NCI-H524 treated with DMSO at 0.1 percent for 48 hours (cell line): Measurements from ENCODE around the gene LYSMD4.

Experiments used
- DNase-seq: peaks from one replicate; lab custom pipeline; 2025; lab: John Stamatoyannopoulos, UW

The LYSMD4 gene

DNA sequence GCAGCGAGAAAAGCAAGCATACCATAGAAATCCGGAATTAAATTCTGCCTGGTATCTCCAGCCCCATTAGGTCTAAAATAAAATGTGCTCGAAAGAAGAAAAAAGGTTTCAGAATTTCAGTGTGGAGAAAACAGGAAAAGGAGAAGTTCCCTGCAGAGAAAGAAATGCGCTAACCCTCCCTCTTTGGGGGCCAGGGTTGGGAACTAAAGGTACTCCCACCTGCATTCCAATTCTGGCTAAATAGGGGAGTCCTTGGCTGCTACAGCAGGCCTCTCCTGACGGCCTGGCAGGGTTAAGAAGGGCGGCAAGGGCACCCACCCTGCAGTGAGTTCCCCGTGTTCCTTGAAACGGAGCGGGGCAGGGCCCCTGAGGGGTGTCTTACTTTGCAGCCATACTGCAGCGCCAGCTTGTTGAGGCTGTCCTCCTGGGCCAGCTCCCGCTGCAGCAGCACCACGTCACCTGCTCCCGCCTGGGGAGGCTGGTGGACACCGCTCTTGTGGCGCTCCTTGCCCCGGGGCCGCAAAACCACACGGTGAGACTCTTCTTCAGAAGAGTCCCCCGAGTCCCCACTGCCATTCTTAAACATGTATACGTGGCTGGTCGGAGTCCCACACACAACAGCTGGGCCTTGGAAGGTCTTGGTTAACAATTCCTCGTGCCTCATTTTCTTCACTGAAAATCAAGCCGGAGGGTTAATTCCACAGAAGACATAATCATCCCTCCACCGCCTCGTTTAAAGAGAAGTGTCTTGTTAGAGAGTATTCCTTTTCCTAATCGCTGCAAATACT is 1.7 kb downstream of the LYSMD4 start:
- DNase-seq: no peak

DNA sequence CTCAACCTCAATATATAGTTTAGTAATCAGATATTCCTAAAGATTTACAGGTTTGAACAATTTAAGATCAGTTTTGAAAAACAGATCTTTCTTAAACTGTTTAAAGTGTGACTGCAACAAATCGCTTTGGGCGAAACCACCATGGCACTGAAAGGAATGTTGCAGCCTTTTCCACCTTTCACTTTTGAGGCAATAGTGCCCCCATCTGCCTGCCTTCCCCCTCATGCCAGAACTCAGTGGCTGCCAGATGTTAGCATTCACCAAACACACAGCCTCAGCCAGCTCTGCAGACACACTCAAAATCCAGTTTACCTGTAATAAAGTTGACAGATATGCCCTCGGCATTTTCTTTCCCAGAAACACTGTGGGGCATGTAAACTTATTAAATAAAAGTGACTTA is 3.3 kb downstream of the LYSMD4 start:
- DNase-seq: no peak

DNA sequence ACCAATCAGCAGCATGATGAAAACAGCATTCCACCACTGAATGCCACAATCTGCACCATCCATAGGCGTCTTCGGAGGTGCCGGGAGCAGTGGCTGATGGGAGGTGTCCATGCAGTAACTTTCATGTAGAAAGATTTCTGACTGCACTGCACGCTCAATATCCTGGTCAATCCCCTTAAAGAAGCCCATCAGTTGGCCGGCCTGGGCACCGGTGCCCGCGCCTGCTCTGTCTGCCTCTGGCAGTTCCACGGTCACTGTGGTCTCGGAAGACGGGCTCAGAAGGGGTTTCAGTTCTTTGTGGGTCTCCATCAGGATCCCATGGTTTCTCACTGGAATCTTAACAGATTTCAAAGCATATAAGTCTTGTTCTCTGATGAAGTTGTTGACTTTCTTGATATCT is 3.9 kb downstream of the LYSMD4 start:
- no peak for DNase-seq

DNA sequence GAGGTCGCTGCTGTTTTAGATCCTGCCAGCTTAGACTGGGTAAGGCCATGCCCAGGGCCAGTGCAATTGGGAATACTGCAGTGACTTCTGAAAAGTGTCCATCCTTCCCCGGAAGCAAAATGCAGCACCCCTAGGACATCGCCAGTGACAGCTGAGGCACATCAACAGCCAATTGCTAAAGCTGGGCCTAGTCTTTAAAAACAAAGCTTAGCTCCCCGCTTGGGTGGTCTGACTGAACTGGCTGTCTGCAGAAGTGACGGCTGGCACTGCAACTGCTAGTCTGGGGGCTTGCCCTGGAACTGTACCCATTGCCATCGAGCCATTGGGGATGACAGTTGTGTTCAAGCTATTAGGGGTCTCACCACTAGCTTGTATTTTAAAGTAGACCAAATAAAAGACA is 4.3 kb downstream of the LYSMD4 start:
- DNase-seq: no peak

DNA sequence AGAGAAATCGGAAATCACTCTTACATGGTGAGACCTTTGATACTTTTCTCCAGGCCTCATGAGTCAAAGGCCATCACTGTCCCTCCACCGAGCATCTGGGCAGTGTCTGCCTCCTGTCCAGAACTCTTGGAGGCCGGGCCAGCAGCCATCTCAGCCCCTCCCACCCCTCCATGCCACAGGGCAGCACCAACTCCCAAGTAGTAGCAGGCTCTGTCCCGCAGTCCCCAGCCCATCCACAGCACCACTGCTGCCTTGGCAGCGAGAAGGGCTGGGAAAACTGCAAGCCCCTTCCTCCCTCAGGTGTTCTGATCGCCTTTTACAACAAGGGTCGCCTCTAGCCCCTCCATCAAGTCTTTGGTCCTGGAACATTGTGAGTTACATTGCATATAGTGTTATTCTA is 5.5 kb downstream of the LYSMD4 start:
- no peak for DNase-seq

DNA sequence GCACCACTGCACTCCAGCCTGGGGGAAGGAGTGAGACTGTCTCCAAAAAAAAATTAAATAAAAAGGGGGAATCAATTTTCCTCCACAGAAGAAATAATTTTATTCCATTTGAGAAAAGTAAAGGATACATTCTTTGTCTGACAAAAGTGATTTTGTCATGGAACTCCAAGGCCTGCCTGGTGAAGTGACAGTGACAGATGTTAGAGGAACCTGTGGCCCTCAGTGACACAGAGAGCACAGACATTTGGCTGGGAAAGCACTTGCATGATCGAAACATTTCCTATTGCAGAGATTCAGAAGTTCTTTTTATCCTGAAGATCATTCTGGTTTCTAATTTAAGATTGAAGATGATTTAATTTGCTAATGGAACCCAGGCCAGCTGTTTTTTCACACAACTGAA is 5.9 kb downstream of the LYSMD4 start:
- DNase-seq: no peak

DNA sequence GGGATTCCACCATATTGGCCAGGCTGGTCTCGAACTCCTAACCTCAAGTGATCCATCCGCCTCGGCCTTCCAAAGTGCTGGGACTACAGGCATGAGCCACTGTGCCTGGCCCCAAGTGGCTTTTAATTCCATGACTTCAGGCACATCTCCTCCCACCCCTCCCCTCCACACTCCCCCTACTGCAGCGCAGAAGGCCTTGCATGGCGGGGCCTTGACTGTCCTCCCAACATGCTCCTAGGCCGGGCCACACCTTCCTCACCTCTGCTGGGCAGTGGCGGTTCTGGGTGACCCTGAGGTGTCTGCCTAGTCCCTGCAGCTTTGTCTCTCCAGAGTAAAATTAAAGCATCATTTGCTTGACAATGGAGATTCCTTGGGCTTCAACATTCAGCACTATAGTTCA is 6.9 kb downstream of the LYSMD4 start:
- no peak for DNase-seq

DNA sequence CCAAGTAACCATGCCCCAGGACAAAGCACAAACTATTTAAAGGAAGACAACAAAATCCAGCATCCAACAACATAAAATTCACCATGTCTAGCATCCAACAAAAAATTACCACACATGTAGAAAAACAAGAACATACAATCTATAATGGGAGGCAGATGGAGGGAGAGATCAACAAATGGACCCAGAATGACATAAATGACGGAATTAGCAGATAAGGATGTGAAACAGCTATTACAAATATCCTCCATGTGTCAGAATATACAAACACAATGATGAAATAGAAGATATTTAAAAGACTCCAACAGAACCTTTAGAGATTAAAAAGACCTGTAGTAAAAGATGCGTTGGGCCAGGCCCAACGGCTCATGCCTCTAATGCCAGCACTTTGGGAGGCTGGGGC is 10.8 kb downstream of the LYSMD4 start:
- no peak for DNase-seq

DNA sequence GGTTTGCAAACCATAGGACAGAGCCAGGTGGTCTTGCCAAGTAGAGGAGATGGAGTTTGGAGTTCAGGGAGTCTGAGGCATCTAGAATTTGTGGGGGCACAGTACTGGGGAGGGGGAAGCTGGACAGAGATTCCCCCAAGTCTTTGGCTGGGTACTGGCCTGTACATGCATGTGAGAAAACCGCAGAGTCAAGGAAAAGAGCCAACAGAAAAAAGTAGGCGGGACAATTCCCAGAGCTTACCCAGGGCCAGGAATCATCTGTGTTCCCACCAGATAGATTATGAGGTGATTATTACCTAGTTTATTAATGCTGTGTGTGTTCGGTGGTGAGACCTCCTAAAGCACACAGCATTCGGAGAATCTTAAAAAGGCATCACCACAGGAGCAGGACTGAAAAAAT is 11.3 kb downstream of the LYSMD4 start:
- DNase-seq: no peak

DNA sequence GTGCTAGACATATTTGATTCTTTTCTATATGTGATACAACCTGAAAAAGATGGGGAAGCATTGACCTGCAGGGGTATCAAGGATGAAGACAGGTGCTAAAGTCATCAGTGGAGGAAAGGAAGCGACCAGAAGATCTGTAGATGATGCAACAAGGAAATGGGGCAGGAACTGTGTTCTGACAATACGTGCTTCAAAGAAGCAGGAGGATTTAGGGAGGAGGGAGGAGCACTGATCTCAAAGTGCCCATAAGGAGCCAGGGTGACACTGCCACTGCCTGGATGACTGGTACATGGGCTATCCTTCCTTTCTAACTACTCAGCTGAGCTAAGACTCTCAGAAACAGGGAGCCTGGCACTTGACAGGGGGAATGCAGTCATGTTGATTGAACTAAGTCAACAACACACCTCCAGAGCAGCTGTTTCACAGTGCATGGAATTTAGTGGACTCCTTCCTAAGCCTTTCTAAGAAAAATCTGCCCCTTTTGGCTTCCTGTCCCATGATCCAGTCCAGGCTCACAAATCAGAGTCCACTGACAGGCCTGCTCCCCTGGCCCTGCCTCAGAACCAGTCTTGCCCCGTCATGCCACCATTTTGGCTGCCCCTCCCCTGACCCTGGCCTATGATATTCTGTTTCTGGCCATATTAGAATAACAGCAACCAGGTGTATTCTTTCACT is 12.0 kb downstream of the LYSMD4 start:
- no peak for DNase-seq

DNA sequence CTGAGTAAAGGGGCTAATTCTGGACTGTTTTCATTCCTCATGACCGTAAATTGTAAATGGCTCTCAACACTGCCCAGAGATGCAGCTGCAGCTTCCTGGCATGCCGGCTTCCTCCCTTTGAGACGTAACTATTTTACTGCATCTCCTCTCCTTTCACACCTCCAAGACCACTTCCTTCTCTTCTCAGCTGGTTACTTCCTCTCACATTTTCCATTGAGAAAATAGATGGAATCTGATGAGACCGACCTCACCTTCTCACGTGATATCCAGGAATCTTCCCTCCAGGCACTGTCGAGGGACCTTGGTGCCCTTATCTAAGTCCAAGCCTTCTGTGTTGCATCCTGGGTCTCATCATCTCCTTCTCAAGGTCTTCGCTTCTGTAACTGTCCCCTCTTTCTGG is 12.7 kb downstream of the LYSMD4 start:
- DNase-seq: no peak

DNA sequence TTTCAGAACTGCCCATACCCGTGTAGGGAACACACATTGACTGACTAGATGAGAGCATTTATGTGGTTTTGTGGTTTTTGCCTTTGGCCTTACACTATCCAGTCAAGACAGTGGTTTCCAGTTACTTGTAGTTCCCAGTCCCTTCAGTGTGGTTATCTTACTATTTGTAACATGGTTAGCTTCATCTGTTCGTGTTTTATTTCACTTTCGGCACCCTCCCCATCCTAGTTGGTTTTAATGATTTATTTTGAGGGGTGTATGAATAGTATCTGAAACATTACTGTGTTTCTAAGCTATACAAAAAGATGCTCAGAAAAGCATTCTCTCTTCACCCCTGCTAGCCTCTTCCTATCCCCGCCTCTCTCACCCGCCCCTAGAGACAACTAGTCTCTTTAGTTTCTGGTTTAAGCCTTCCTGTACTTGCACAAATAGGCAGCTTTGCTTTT is 14.1 kb downstream of the LYSMD4 start:
- DNase-seq: no peak

DNA sequence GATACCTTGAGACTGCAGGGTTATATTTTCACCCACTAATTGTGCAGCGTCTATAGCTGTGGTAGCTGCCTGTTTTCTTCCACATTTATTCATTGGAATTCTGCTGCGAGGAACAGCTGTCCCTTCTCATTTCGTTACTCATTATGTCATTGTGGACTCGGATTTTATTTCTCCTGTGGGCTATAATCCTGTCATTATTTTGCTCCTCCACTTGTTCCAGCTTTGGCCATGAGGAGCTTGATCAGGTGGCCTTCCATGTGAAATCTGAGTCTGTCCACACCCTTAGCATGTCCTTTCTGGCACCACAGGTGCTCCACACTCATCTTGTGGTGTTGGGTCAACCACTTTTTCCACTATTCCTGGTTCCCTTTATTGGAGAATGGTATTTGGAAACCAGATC is 14.8 kb downstream of the LYSMD4 start:
- peak; percentile 67 for DNase-seq

DNA sequence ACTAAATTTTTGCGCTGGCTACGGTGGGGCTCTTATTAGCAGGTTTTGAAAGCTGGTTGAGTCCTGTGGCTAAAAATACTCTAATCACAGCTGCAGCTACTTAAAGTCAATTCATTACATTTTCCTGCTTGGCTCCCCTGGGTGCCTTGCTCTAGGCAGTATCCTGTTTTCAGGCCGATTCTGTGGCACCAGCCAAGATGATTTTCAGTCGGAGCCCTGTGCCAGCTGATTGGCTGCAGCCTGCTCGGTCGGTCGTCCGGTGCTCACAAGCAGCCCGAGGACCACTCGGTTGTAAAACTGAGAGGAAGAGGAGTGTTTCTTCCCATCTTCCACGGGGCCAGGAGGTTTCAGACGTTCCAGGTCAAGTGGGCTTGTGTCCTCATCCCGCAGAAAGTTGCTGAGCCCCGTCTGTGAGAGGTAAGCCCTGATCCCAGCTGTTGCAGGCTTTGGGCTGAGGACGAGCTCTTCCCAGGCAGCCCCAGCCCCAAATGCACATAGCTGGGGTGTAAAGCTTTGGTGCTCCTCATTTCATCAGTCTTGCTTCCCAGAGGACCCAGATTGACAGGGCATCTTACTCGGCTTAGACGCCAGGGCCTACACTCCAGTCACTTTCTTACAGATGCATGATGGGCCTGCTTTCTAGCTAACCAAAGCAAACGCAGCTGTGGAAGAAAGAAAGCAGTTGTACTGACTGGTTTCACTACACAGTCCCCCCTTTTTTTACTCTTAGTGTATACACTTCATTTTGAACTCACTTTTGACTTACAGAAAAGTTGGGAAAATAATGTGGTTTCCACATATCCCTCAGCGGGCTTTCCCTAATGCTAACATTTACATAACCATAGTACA is 15.9 kb downstream of the LYSMD4 start:
- peak; percentile 39 for DNase-seq

DNA sequence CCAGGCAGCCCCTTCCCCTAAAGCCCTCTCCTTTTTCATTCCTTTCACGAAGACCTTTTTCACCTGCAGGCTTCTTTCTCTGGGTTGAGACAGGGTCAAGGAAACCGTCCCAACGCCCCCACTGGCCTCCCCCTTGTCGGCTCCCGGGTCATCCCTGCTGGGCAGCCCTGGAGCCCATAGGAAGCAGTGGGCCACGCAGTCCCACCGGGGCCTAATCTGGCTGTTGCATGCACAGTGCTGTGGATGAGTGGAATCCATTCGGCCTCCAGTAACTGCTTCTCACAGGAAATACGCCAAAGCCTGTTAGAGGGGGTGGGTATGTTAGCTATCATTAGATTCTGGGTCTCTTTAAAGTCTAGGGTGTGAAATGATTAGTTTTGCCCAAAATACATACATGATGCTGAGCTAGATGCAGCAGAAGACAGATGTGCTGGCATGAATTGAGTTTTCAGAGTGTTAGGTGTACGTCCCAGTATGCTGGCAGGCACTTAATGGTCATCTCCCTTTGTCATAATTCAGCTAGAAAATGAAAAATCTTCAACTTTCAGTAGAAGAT is 16.6 kb downstream of the LYSMD4 start:
- DNase-seq: no peak

DNA sequence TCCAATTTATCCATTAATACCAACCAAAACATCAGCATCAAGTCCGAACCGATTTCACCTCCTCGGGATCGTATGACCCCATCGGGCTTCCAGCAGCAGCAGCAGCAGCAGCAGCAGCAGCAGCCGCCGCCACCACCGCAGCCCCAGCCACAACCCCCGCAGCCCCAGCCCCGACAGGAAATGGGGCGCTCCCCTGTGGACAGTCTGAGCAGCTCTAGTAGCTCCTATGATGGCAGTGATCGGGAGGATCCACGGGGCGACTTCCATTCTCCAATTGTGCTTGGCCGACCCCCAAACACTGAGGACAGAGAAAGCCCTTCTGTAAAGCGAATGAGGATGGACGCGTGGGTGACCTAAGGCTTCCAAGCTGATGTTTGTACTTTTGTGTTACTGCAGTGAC is 20.8 kb downstream of the LYSMD4 start:
- no peak for DNase-seq

DNA sequence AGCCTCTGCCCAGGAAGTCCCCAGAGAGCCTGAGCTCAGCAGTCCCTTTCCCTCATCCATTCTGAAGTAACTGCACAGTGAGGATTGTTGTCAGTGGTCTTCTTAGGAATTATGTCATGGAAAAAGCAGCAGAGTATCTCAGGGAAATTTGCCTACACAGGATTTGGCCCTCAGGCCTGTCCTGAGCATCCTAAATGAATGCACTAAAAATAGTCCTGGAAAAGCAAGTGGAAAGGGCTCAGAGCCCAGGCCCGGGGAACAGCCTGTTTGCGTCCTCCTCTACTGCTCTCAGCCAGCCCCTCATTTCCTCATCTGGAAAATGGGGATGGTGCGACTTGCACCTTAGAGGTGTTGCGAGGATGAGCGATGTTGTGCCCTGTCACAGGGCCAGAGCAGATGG is 21.6 kb downstream of the LYSMD4 start:
- DNase-seq: no peak

DNA sequence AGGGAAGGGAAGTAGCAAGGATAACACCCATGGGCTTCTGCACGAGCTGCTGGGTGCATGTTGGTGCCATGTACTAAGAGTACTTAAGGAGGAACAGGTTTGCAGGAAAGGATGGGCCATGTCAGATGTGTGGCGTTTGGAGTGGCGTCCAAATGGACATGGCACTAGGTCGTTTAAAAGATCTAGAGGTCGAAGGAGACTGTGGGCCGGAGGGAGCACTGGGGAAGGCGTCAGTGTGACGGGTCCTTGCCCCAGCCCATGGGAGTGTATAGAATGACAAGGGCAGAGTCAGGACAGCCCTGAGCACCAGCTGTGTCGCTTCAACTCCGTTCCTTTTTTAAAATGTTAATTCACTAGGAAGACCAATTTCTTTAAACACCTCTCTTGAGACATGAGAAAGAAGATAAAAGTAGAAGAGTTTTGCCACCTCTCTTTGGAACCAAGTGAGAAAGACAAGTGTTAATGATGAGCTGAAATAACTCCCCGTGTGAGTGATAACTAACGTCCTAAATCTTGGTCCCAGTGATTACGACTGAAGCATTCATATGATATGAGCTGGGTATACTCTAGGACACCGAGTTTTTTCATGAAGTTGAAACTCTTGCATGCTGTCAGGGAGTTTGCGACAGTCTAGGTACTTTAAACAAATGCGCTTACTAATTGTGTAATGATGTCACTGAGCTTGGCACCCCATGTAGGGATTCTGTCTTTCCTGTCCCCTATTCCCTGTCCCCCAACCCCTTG is 23.8 kb downstream of the LYSMD4 start:
- no peak for DNase-seq

DNA sequence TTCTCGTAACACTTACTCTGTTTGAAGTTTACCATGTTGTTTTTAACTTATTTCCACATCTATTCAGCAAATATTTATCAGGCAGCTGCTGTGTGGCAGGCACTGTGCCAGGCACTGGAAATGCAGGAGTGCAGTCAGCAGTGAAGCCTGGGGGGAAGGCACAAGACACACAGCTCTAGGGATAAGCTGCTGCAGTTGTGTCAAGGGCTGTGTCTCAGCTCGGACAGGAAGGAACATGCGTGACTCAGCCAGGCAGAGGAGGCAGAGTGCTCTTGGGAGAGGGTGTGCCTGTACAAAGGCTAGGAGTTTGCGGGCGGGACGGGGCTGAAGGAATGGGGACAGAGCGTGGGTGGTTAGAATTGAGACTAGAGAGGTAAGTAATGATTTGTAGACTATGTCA is 24.7 kb downstream of the LYSMD4 start:
- DNase-seq: no peak

DNA sequence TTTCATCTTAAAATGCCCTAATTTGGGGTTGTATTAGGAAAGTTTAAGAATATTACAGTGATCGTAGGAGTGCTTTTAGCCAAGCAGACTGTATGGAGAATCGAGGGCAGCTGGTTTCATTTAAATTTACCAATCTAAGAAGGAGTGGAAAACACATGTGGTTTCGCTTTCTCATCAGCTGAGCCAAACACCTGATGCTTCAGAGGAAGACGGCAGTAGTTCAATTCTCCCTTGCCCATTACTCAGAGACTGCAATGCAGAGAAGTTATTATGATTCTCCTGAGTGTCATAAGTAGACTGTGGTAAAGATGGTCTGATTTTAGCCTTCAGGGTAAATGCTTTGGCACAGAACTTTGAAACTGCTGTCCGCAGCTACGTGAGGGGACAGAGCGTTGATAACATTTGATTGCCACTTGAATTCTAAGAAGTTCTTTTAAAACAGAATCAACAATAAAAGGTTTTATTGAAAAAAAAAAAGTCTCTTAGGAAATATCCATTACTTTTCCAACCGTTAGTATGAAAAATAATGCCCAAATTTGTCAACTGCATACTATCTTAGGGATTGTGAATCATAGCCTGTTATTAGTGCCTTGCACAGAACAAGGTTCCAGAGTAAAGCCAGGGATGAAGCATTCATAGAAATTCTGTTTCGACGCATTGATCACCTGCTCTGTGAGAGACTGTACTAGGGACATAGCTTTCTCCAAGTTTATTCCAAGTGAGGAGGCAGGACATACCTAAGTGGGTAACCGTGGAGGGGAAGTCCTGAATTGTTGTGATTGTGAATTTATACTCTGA is 25.6 kb downstream of the LYSMD4 start:
- DNase-seq: no peak
